Activated naive CD4-positive, alpha-beta T cell treated with anti-CD3 and anti-CD28 coated beads, Interleukin-2, amount 10 ng/mL, durations not matched to agents 7 days and 5 days (primary cell): ENCODE measurements around the gene SUN2.

ENCODE experiments used
- CTCF ChIA-PET: fragments of 350-600 bp; sonication (Branson Sonifier 250); formaldehyde crosslinking; loops from one replicate; lab custom pipeline; 2021; ENCODE audit warnings: antibody characterized with exemption; lab: Charles Lee
- DNase-seq: peaks from one replicate; pipeline ENCODE4 v3.0.0-alpha.2; 2020
- H3K27ac Mint-ChIP-seq: one replicate; pipeline ENCODE4 v1.8.0; 2021; ENCODE audit warnings: mild to moderate bottlenecking, moderate library complexity, mixed read lengths
- H3K27me3 Mint-ChIP-seq: one replicate; pipeline ENCODE4 v1.8.0; 2021; ENCODE audit warnings: mild to moderate bottlenecking, mixed read lengths
- H3K36me3 Mint-ChIP-seq: one replicate; pipeline ENCODE4 v1.8.0; 2021; ENCODE audit warnings: mixed read lengths
- H3K4me1 Mint-ChIP-seq: one replicate; pipeline ENCODE4 v1.8.0; 2021; ENCODE audit warnings: mixed read lengths
- H3K4me3 Mint-ChIP-seq: one replicate; pipeline ENCODE4 v1.8.0; 2021; ENCODE audit warnings: mild to moderate bottlenecking, moderate library complexity, mixed read lengths
- H3K9me3 Mint-ChIP-seq: one replicate; pipeline ENCODE4 v1.8.0; 2021; ENCODE audit warnings: mixed read lengths

Gene SUN2

DNA sequence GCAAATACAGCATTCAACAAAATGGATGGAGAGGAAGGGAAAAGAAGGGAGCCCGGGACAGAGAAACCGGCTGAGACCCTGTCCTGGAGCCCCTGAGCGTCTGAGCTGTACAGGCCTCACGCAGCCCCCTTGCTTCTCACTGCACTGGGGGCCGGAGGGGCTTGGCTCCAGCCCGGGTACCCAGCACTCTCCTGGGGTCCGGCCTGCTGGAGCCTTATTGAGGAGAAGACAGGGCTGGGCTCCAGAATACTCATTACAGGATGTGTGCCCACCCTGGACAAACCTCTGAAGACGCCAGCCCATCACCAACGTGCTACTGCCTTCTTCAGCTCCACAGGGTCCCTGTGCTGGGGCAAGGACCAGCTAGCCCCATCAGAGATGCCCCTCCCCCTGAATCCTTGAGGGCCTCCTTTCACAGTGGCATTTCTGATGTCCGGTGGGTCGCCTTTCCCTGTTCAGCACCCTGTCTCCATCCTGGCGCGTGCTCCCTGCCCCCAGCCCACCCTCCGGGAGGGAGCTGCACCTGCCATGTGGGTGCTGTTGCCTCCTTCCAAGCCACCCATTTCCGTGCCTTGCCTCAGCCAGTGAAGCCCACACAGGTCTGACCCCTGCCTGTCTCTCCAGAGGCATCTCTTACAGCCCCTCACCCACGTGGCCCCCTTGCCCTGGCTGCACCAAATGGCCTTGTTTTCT lies 14.6 kb upstream of the SUN2 start:
- Mint-ChIP-seq H3K9me3 (no peaks in the 10 kb centered on the region), H3K27ac (no peak overlapping the region), H3K36me3 (no peaks in the 10 kb centered on the region), H3K4me3 (no peak overlapping the region), H3K4me1 (peaks cover 12% of the 10 kb centered on the region), H3K27me3 (peaks cover 24% of the 10 kb centered on the region)
- CTCF ChIA-PET = interaction anchor here (2.2 to 2.3 kb wide), 2 partner anchors 12 to 233 kb away, joined by 12 to 13 read pairs; no protein-coding TSS in a partner anchor
- DNase-seq = no peak

DNA sequence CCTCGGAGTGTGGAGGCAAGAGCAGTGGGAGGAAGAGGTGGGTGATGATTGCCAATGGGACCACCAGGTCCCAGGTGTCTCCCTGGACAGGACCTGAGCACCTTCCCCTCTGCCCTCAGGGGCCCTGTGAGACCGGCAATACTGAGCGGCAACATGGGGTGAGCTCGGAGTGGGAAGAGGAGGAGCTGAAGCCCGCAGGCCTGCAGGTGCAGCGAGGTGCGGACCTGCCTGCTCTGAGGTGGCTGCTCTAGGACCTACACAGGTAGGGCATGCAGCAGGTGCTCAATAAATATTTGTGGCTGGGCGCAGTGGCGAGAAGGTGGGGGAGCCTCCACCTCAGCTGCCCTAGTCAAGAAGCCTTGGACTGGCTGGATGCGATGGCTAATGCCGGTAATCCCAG lies 12.2 kb upstream of the SUN2 start:
- Mint-ChIP-seq H3K27ac (no peak overlapping the region), H3K9me3 (no peaks in the 10 kb centered on the region), H3K36me3 (no peaks in the 10 kb centered on the region), H3K27me3 (peaks cover 24% of the 10 kb centered on the region), H3K4me1 (peaks cover 4% of the 10 kb centered on the region), H3K4me3 (no peak overlapping the region)
- DNase-seq = no peak
- CTCF ChIA-PET = interaction anchor here (1.0 to 4.4 kb wide), 13 partner anchors 9 to 716 kb away, joined by 3 to 29 read pairs (median 5); partner anchors contain the start of gene DNAL4

DNA sequence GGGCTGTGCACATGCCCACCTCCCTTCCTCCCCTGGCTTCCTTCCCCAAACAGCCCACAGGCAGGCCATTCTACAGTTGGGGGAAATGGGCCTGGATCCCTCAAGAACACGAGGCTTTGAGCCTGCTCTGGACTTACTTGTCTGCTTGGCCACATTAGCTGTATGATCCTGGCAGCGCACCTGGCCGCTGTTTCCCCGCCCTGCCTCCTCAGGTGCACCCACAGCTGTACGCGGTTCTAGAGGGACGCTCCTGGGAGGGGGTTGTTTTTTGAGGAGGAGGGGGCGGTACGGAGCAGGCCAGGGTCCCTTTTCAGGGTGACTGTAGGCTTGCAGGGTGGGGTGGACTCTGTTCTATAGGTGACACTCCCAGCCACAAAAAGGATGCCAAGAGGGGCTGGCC lies 11.5 kb upstream of the SUN2 start:
- Mint-ChIP-seq H3K36me3 (no peaks in the 10 kb centered on the region), H3K4me3 (no peak overlapping the region), H3K27me3 (peaks cover 24% of the 10 kb centered on the region), H3K4me1 (peaks cover 4% of the 10 kb centered on the region), H3K9me3 (no peaks in the 10 kb centered on the region), H3K27ac (no peak overlapping the region)
- CTCF ChIA-PET = interaction anchor here (1.0 to 4.4 kb wide), 7 partner anchors 8 to 549 kb away, joined by 3 to 29 read pairs (median 5); partner anchors contain the start of gene DNAL4
- DNase-seq = no peak

DNA sequence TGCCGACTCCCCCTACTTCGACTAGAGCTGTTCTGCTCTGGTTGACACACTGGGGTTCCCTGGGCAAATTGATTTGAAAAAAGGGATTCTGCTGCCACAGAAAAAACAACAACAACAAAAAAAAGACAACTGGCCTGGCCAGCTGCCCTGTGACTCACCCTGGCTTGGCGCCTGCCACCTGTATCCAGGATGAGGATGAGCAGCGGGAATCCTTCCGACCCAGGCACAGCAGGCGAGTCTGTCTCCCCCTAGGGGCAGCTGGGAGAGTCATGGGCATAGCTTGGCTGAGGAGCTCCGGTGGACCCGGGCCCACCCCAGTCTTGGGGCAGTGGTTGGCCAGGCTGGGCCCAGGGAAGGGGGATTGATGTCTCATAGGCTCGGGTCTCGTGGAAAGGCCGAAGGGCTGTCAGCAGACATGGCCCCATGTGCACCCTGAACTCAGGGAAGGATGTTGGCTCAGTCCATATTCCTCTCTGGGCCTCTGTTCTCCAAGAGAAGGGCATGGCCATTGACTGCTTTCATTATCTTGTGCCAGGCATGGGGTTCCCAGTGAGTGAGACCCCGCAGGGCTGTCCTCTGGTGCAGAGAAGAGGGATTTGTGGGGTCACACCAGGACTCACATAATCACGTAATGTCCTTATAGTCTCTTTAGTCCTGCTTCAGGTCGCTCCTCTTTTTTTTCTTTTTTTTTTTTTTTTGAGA lies 10.4 kb upstream of the SUN2 start:
- CTCF ChIA-PET = interaction anchor here (0.6 to 4.4 kb wide), 12 partner anchors 8 to 727 kb away, joined by 3 to 29 read pairs (median 4); partner anchors contain the start of gene SUN2
- peak; percentile 61 for DNase-seq
- Mint-ChIP-seq H3K27ac (no peak overlapping the region), H3K36me3 (no peaks in the 10 kb centered on the region), H3K27me3 (peaks cover 24% of the 10 kb centered on the region), H3K9me3 (no peaks in the 10 kb centered on the region), H3K4me3 (no peak overlapping the region), H3K4me1 (peaks cover 4% of the 10 kb centered on the region)

DNA sequence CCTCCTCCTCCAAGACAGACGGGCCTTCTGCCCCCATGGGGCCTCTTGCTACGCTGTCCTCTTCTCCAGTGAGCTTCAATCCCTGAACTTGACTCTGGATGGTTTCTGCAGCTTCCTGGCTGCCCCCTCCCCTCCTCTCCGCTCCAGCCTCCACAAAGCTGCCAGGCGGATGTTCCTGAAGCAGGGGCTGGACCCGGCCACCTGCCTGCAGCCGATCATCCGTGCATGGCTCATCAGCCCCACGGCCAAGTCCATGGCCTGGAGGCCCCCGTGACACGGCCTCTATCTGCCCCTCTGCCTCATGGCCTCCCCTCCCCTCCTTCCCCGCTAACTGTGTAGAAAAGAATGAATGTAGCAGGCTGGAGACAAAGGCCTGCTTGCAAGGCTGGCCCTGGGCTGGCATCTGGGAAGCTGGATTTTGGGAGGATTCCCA lies 6.8 kb upstream of the SUN2 start:
- Mint-ChIP-seq H3K4me1 (peaks cover 30% of the 10 kb centered on the region), H3K36me3 (peaks cover 5% of the 10 kb centered on the region), H3K4me3 (no peak overlapping the region), H3K27me3 (peaks cover 7% of the 10 kb centered on the region), H3K9me3 (no peaks in the 10 kb centered on the region), H3K27ac (no peak overlapping the region)
- no peak for DNase-seq
- CTCF ChIA-PET = no interaction called here

DNA sequence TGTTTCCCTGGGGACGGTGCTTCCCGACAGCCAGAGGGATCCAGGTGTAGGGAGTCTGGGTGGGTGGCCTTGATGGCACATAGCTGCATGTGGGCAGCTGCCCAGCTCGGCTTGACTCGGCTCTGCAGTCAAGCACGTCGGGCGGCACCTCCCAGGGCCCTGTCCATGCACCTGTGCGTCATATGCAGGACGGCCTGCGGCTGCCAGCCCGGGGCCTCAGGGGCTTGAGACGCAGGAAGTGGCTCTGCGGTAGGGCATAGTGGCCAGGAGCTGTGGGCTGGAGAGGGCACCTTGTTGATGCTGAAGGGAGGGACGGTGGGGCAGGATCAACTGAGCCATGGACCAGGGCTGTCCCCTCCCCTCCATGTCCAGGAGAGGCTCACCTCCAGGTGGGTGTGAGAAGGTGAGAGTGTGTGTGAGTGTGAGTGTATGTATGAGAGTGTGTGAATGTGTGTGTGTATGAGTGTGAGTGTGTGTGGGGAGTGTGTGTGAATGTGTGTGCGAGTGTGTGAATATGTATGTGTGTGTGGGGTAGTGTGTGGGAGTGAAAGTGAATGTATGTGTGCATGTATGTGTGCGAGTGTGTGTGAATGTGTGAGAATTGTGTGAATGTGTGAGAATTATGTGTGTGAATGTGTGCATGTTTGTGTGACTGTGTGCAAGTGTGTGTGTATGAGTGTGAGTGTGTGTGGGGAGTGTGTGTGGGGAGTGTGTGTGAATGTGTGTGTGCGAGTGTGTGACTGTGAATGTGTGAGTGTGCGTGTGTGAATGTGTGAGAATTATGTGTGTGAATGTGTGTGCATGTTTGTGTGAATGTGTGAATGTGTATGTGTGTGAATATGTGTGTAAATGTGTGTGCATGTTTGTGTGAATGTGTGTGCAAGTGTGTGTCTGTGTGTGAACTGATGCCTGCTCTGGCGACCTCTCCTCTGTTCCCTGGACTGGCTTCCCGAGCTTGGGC lies 5.7 kb upstream of the SUN2 start:
- CTCF ChIA-PET = no interaction called here
- no peaks in the 10 kb centered on the region for H3K27me3 Mint-ChIP-seq
- no peak overlapping the region for H3K4me3 Mint-ChIP-seq
- H3K36me3 Mint-ChIP-seq = peaks cover 9% of the 10 kb centered on the region
- no peaks in the 10 kb centered on the region for H3K9me3 Mint-ChIP-seq
- no peak for DNase-seq
- H3K4me1 Mint-ChIP-seq = peaks cover 41% of the 10 kb centered on the region
- no peak overlapping the region for H3K27ac Mint-ChIP-seq

DNA sequence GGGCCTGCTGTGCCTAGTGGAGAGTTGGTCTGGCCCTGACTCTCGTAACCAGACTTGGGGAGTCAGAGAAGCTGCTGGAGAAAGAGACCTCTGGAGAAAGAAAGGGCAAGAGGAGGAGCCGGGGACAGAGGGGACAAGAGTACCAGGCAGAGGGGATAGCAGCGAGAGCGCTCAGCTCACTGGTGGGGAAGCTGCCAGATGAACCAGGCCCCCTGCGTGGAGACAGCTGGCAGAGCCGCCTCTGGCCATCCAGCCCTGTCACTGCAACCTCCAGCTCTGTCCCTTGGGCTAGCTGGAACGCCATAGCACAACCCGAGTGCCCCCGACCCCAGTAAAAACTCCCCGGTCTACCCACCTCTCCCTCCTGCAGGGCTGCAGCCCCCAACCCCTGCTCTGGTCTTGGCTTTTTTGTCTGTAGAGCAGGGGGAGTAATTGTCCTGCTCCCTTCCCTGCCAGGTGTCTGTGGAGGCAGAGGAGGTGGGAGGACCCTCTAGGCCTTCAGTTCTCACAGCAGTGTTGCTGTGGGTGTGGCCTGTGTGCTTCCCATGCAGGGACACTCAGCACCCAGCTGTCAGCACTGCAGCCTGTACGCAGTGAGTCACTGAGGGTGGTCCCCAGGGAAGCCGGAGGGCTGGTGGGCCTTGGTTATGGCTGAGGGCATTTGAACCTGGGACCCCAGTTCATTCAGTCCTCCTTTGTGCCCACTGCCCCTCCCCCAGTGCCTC lies 4.8 kb upstream of the SUN2 start:
- peaks cover 39% of the 10 kb centered on the region for H3K4me1 Mint-ChIP-seq
- no peak for DNase-seq
- no peaks in the 10 kb centered on the region for H3K27me3 Mint-ChIP-seq
- CTCF ChIA-PET = no interaction called here
- H3K4me3 Mint-ChIP-seq = no peak overlapping the region
- peaks cover 9% of the 10 kb centered on the region for H3K36me3 Mint-ChIP-seq
- H3K27ac Mint-ChIP-seq = no peak overlapping the region
- no peaks in the 10 kb centered on the region for H3K9me3 Mint-ChIP-seq

DNA sequence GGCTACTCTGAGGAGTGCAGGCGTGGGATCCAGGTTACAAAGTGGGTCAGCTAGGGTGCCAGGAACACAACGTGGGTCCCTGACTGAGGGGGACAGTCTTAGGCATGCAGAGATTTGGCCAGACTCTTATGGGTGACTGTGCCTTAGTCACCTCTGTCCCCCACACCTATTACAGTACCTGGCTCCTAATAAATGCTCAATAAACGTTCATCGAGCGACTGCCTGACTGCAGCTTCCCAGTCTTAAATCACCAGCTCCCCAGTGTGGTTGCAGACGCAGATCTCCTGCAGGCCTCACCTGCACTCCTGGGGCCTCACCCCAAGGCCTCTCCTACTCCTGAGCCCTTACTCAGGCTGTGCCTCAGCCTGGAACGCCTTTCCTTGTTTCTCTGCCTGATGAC lies 3.2 kb upstream of the SUN2 start:
- H3K4me1 Mint-ChIP-seq = peaks cover 41% of the 10 kb centered on the region
- H3K9me3 Mint-ChIP-seq = no peaks in the 10 kb centered on the region
- no peaks in the 10 kb centered on the region for H3K27me3 Mint-ChIP-seq
- H3K4me3 Mint-ChIP-seq = peak overlapping the region; percentile 97
- H3K27ac Mint-ChIP-seq = peak overlapping the region; percentile 96
- DNase-seq = no peak
- CTCF ChIA-PET = interaction anchor here (1.0 to 1.6 kb wide), 4 partner anchors 9 to 113 kb away, joined by 3 to 12 read pairs (median 4); partner anchors contain the start of gene CBX6
- H3K36me3 Mint-ChIP-seq = peaks cover 22% of the 10 kb centered on the region

DNA sequence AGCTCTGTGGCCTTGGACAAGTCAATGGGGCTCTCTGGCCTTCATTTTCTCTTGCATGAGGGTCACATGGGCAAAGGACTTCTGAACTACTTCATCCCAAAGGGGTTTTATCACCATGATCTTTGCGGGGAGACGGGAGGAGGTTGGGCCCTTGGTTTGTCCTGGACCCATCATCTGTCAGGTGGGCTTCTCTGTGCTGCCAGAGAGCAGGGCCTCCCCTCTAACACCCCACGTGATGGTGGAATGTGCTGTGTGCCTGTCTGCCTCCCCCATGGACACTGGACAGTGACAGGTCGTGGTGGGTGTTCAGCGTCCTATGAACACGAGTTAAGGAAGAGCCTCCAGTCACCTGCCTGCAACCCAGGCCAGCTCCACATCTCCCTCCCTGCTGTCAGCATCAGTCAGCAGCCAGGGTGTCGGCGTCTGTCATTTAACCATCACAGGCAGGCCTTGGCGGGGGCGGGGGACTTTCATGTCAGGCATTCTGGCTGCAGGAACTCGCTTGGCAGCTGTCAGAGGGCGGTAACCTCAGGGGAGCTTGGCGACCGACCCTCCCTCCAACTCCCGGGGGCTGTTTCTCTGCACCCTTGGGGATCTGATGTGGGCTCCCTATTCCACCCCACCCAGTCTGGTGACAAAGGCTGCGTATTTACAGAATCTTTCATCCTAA lies 2.6 kb upstream of the SUN2 start:
- CTCF ChIA-PET = interaction anchor here (1.0 to 1.6 kb wide), 4 partner anchors 9 to 114 kb away, joined by 3 to 12 read pairs (median 4); partner anchors contain the start of gene CBX6
- Mint-ChIP-seq H3K27ac (peak overlapping the region; percentile 96), H3K4me1 (peaks cover 47% of the 10 kb centered on the region), H3K27me3 (no peaks in the 10 kb centered on the region), H3K4me3 (peak overlapping the region; percentile 97), H3K36me3 (peaks cover 27% of the 10 kb centered on the region), H3K9me3 (no peaks in the 10 kb centered on the region)
- DNase-seq = peak; percentile 81

DNA sequence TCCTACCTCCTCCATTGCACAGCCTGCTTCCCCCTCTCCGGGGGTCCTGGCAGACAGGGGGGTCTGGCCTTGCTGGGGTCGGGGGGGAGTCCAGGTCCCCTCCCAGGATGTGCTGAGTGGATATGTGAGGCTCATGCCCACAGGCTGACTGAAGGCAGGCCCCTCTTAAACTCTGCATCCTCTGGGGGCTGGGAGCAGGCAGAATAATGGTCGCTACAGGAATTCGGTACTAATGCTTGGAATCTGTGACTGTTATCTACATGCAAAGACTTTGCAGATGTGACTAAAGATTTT lies 1.6 kb upstream of the SUN2 start:
- Mint-ChIP-seq H3K27ac (peak overlapping the region; percentile 96), H3K4me1 (peaks cover 54% of the 10 kb centered on the region), H3K27me3 (no peaks in the 10 kb centered on the region), H3K4me3 (peak overlapping the region; percentile 97), H3K36me3 (peaks cover 36% of the 10 kb centered on the region), H3K9me3 (no peaks in the 10 kb centered on the region)
- DNase-seq = no peak
- CTCF ChIA-PET = interaction anchor here (1.6 kb wide), 1 partner anchor 115 kb away, joined by 3 read pairs; the partner anchor contains the start of gene CBX6

DNA sequence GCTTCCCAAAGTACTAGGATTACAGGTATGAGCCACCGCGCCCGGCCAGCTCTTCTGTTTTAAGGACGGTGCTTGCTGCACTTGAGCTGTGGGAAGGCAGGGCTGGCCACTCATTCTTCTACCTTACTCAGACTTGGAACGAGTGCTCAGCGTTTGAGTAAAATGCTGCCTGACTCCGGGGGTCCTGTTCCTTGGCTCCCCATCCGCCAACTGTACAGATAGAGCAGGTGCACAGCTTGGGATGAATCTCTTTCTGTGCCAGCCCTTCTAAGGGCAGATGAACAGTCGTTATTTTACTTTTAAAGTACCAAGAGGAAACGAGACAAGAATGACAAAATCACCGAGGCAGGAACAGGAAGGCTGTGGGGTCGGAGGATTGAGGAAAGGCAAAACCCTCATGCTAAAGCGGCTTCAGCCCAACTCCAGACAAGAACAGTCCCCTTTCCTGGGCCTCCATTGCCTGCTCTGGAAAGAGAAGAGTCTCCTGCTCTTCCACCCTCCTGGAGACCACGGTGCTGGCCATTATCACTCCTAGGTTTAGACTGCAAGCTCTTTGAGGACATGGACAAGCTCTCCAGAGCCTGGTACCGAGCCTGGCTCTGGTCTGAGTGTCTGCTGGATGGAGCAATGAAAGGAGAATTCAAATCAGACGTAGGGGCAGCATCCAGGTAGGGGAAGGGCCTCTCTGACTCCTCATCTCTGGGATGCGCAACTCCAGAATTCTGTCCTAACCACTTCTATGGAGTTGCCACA lies 1.1 kb upstream of the SUN2 start:
- H3K36me3 Mint-ChIP-seq = peaks cover 41% of the 10 kb centered on the region
- no peaks in the 10 kb centered on the region for H3K9me3 Mint-ChIP-seq
- peak; percentile 34 for DNase-seq

DNA sequence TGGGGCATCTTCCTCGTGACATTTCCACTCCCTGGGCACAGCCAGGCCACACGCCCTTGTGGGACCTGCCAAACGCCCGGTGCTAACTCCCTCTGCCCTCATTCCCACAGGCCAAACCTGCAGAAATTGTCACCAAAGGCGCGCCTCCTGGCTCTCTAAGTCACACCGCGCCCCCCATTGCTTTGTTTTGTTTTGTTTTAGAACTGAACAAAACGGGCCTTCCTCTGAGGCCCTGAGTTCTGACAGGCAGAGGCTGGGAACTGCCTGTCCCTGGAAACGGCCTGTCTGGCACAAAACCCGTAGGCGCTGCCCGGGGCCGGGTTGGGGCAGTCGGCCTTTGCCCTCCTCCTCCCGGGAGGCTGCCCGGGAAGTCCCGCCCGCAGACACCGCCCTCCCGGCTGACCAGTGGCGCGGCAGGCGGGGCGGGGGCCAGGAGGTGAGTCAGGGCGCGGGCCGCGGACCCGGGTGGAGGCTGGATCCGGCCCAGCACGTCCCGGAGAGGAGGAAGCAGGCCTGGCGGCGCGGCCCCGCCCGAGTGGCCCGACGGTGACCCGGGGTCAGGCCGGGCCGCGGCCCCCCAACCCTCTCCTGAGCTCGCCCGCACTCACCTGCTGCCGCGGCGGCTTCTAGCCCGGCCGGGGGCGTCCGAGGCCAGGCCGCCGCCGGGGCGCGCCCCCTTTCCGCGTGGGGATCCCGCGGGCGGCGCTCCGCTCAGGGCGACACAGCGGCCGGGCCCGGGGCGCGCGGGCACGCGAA lies 465 bp downstream of the SUN2 start:
- peaks cover 71% of the 10 kb centered on the region for H3K4me1 Mint-ChIP-seq
- H3K4me3 Mint-ChIP-seq = peak overlapping the region; percentile 97
- H3K27me3 Mint-ChIP-seq = no peaks in the 10 kb centered on the region
- H3K9me3 Mint-ChIP-seq = no peaks in the 10 kb centered on the region
- H3K36me3 Mint-ChIP-seq = peaks cover 54% of the 10 kb centered on the region
- DNase-seq = peak; percentile 69
- CTCF ChIA-PET = interaction anchor here (1.5 to 2.2 kb wide), 2 partner anchors 9 to 11 kb away, joined by 5 to 8 read pairs; no protein-coding TSS in a partner anchor
- peak overlapping the region; percentile 100 for H3K27ac Mint-ChIP-seq

More for the DNA sequence above, 1.1 kb upstream of the SUN2 start:
- CTCF ChIA-PET = interaction anchor here (0.8 to 2.2 kb wide), 2 partner anchors 9 to 32 kb away, joined by 3 to 8 read pairs; no protein-coding TSS in a partner anchor
- Mint-ChIP-seq H3K27ac (peak overlapping the region; percentile 96), H3K4me1 (peaks cover 59% of the 10 kb centered on the region), H3K4me3 (peak overlapping the region; percentile 97), H3K27me3 (no peaks in the 10 kb centered on the region)
